ENCODE measurements around the gene GNRHR. TPM values are rescaled to one million over a fixed set of nuclear protein-coding genes. Genes with fewer than 3 reads are reported as not detected.
"Not testable (repeated sequence)": the region's sequence is repeated elsewhere in the genome, so short reads cannot be mapped to it uniquely, and the experiment has no call there.

The GNRHR gene
- polyA plus RNA-seq, 3 donors = 0.49 to 0.75 (median 0.54) TPM

GRCh38 chr4:67712000-67712625 is 42.1 kb downstream of the GNRHR start:
- DNase-seq (ENCODE audit: extremely low read depth in 1 of 11, low read depth in 9 of 11, low spot score in 4 of 11) = no peak

- not testable (repeated sequence) for DNase-seq (ENCODE audit: extremely low read depth in 1 of 11, low read depth in 9 of 11, low spot score in 4 of 11)
These were observed 47.5 kb downstream of the GNRHR start for GRCh38 chr4:67706682-67707081.

GRCh38 chr4:67704843-67705242 is 49.3 kb downstream of the GNRHR start:
- no peak for DNase-seq (ENCODE audit: extremely low read depth in 1 of 11, low read depth in 9 of 11, low spot score in 4 of 11)

- no peak for DNase-seq (ENCODE audit: extremely low read depth in 1 of 11, low read depth in 9 of 11, low spot score in 4 of 11)
These were observed 52.0 kb downstream of the GNRHR start for GRCh38 chr4:67702166-67702565.

- DNase-seq (ENCODE audit: extremely low read depth in 1 of 11, low read depth in 9 of 11, low spot score in 4 of 11) = no peak
These were observed 52.7 kb downstream of the GNRHR start for GRCh38 chr4:67701517-67701850.

GRCh38 chr4:67700738-67701516 is 53.3 kb downstream of the GNRHR start, which contains the start of gene UBA6:
Gene UBA6, minus strand, starts transcription at chr4:67701155. Its CDS starts 36 bp downstream, at chr4:67701119.
- peak; percentile 80 to 95 (median 90) for DNase-seq (ENCODE audit: extremely low read depth in 1 of 11, low read depth in 9 of 11, low spot score in 4 of 11)

- DNase-seq (ENCODE audit: extremely low read depth in 1 of 11, low read depth in 9 of 11, low spot score in 4 of 11) = peak in 3 of 11 donors; percentile 1 to 23 (median 19)
These were observed 54.0 kb downstream of the GNRHR start for GRCh38 chr4:67700116-67700737.

GRCh38 chr4:67699603-67700002 is 54.6 kb downstream of the GNRHR start:
- DNase-seq (ENCODE audit: extremely low read depth in 1 of 11, low read depth in 9 of 11, low spot score in 4 of 11) = no peak

GRCh38 chr4:67697860-67698687 is 56.1 kb downstream of the GNRHR start:
- DNase-seq (ENCODE audit: extremely low read depth in 1 of 11, low read depth in 9 of 11, low spot score in 4 of 11) = no peak

- DNase-seq (ENCODE audit: extremely low read depth in 1 of 11, low read depth in 9 of 11, low spot score in 4 of 11) = no peak
These were observed 58.1 kb downstream of the GNRHR start for GRCh38 chr4:67696061-67696460.

- no peak for DNase-seq (ENCODE audit: extremely low read depth in 1 of 11, low read depth in 9 of 11, low spot score in 4 of 11)
These were observed 59.5 kb downstream of the GNRHR start for GRCh38 chr4:67694662-67695061.

GRCh38 chr4:67691328-67691727 is 62.9 kb downstream of the GNRHR start:
- DNase-seq (ENCODE audit: extremely low read depth in 1 of 11, low read depth in 9 of 11, low spot score in 4 of 11) = no peak

Other genes with a start within 250 kb of the GNRHR start
- gene CENPC, start 208.9 kb downstream of the GNRHR start, polyA plus RNA-seq (ENCODE audit: insufficient read length in 3 of 3) = 10 to 100 TPM; 25.4 to 33.7 (median 28.8) TPM
- under 1 TPM; 0.09 to 0.33 (median 0.24) TPM for gene STAP1, start 195.7 kb downstream of the GNRHR start, polyA plus RNA-seq (ENCODE audit: insufficient read length in 3 of 3)
- gene UBA6, start 53.2 kb downstream of the GNRHR start, polyA plus RNA-seq (ENCODE audit: insufficient read length in 3 of 3) = 10 to 100 TPM; 53.6 to 64.1 (median 61.5) TPM
- under 1 TPM in 1 of 3 donors, not detected in 2; 0.11 TPM for gene TMPRSS11D, start 129.6 kb upstream of the GNRHR start, polyA plus RNA-seq (ENCODE audit: insufficient read length in 3 of 3)
- not detected for gene TMPRSS11A, start 209.1 kb upstream of the GNRHR start, polyA plus RNA-seq (ENCODE audit: insufficient read length in 3 of 3)

Data from renal cortex interstitium (tissue), 11 donors.